Activated naive CD8-positive, alpha-beta T cell treated with anti-CD3 and anti-CD28 coated beads, Interleukin-2, amount 50 U/mL, for 24 hours (primary cell): ENCODE data around the gene SRPRB.

Source experiments
- ATAC-seq: fragments of 150-1000 bp; cut with Tn5 transposase; one replicate; pipeline ENCODE4 v1.10.0; 2021
- DNase-seq: peaks from one replicate; pipeline ENCODE4 v3.0.0; 2021
- H3K27ac Mint-ChIP-seq: one replicate; pipeline ENCODE4 v1.8.0; 2021; ENCODE audit warnings: mild to moderate bottlenecking, mixed read lengths
- H3K27me3 Mint-ChIP-seq: one replicate; pipeline ENCODE4 v1.8.0; 2021; ENCODE audit warnings: mixed read lengths
- H3K36me3 Mint-ChIP-seq: one replicate; pipeline ENCODE4 v1.8.0; 2021; ENCODE audit warnings: low read depth, mixed read lengths
- H3K4me1 Mint-ChIP-seq: one replicate; pipeline ENCODE4 v1.8.0; 2021; ENCODE audit warnings: mixed read lengths
- H3K4me3 Mint-ChIP-seq: one replicate; pipeline ENCODE4 v1.8.0; 2021; ENCODE audit warnings: mild to moderate bottlenecking, moderate library complexity, mixed read lengths
- H3K9me3 Mint-ChIP-seq: one replicate; pipeline ENCODE4 v1.8.0; 2021; ENCODE audit warnings: mixed read lengths

The SRPRB gene, protein sequence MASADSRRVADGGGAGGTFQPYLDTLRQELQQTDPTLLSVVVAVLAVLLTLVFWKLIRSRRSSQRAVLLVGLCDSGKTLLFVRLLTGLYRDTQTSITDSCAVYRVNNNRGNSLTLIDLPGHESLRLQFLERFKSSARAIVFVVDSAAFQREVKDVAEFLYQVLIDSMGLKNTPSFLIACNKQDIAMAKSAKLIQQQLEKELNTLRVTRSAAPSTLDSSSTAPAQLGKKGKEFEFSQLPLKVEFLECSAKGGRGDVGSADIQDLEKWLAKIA

DNA sequence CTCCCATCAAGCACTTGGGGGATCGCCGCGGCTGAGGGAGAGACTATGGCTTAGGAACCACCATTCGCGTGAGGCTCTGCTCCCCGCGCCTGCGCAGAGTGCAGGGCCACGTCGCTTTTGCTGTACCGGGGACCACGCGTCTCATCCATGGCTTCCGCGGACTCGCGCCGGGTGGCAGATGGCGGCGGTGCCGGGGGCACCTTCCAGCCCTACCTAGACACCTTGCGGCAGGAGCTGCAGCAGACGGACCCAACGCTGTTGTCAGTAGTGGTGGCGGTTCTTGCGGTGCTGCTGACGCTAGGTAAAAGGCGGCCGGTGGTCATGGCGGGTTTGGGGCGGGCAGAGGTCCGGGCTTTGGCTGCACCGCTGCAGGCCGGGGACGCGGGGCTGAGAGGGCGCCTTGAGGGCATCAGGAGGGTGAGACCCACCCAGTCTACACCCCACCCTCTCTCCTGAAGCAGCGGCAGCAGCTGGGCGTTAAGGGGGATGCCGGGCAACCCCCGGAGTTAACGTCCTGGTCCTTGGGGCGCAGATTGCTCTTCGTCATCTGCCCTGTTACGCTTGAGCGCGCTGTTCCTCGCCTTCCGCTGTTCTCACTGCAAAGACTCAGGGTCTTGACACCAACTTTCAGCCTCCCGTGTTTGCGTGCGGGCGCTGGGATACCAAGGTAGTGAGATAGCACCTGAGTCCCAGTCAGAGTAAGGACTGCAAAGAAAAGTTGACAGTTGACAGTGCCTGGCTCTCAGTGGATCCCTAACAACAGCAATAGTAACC is at the start of gene SRPRB:
Gene SRPRB (plus strand): TSS at position 114 of the 774 bp plus-strand sequence. CDS start 34 bp downstream, at position 148.
- Mint-ChIP-seq H3K27ac (peak within 1 kb of the TSS; percentile 100), H3K4me1 (peaks cover 37% of the 10 kb centered on the region), H3K4me3 (peak within 1 kb of the TSS; percentile 95), H3K9me3 (no peaks in the 10 kb centered on the region), H3K36me3 (peaks cover 35% of the 10 kb centered on the region), H3K27me3 (no peaks in the 10 kb centered on the region)
- ATAC-seq (peak; percentile 99), DNase-seq (peak; percentile 93)

DNA sequence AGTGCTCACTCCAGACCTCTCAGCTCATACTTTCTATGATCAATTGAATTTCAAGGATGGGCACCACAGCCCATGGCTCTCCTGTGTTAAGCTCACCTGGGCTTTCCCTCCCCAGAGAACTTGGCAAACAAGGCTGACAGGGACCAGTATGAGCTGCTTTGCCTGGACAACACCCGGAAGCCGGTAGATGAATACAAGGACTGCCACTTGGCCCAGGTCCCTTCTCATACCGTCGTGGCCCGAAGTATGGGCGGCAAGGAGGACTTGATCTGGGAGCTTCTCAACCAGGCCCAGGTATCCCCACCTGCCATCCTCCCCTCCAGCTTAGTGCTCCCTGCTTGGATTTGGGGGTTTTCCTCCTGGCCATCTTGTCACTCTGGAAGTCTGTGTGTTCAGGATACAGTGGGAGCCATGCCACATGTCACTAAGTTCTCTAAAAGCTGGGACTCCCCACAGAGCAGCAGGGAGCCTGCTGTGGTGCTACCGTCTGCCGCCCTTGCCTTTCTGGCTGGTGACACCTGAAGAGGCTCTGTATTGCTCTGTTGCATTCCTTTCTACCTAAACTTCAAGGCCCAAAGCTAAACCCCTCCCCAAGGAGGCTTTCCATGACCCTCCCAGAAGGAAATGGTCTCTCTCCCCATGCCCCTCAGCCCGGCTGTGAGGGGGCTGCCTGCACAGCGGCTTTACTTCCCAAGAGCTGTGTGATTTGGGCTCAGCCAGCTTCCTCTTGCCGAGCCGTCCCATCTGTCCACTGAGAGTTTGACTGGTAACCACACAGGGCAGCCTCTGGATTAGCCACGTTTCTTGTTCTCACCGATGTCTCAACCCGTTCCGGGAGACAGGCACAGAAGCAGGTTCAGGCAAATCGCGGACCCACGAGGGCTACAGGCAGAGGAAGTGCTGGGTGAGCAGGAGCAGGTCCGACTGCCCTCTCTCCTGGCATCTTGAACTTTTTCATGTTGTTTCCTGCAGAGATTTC is 48.6 kb upstream of the SRPRB start:
- H3K4me1 Mint-ChIP-seq, result no peaks in the 10 kb centered on the region
- DNase-seq, result no peak
- no peak overlapping the region for H3K27ac Mint-ChIP-seq
- H3K9me3 Mint-ChIP-seq, result no peaks in the 10 kb centered on the region
- ATAC-seq, result no peak
- H3K4me3 Mint-ChIP-seq, result no peak overlapping the region
- H3K36me3 Mint-ChIP-seq, result no peaks in the 10 kb centered on the region
- H3K27me3 Mint-ChIP-seq, result no peaks in the 10 kb centered on the region

DNA sequence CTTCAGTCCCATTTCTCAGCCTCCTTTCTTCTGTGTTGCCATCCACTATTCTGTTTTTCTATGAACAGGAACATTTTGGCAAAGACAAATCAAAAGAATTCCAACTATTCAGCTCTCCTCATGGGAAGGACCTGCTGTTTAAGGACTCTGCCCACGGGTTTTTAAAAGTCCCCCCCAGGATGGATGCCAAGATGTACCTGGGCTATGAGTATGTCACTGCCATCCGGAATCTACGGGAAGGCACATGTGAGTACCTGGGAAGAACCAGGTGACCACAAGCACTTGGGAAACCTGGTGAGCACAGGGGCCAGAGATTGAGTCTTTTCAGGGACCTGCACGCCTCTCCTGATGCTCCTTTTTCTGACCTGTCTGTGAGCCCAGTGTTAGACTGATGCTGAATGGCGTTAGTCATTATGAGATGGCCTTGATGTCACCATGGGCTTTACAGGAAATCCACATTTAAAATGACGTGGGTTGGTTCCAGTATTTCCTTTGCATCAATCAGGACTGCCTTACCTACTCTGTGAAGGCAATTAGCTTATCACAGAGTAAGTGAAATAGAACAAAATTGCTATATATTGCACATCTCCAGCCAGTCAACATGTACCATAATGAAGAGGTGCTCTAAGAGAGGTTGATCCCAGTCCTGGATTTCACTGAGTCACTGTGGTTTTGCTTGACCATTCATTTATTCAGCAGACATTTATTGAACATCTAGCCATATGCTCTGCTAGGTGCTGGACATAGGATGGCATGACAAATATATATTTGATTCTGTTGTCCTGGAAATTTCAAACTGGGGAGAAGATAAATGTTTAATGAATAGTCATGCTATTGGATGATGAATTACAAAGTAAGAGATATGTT is 47.7 kb upstream of the SRPRB start:
- Mint-ChIP-seq H3K4me1 (no peaks in the 10 kb centered on the region), H3K4me3 (no peak overlapping the region)

DNA sequence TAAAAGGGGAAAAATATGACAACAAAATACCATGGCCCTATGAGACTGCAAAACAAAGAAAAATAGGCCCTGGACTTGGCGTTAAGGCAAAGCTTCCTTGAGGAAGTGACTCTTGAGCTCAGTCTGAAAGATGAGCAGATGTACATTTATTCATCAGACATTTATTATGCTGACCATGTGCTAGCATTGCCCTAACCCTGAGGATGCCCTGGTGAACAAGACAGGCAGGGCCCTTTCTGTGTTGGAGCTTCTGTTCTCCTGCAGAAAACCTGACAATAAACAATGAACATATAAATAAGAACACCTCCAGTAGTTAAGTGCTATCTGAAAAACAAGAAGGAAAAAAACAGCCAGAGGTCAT is 47.1 kb upstream of the SRPRB start:
- ATAC-seq, result no peak
- DNase-seq, result no peak
- H3K27ac Mint-ChIP-seq, result no peak overlapping the region
- H3K27me3 Mint-ChIP-seq, result no peaks in the 10 kb centered on the region
- H3K36me3 Mint-ChIP-seq, result no peaks in the 10 kb centered on the region
- no peak overlapping the region for H3K4me3 Mint-ChIP-seq
- no peaks in the 10 kb centered on the region for H3K4me1 Mint-ChIP-seq
- no peaks in the 10 kb centered on the region for H3K9me3 Mint-ChIP-seq

More for the DNA sequence above, 47.7 kb upstream of the SRPRB start:
- DNase-seq (no peak), ATAC-seq (no peak)
- no peaks in the 10 kb centered on the region for H3K9me3 Mint-ChIP-seq
- H3K36me3 Mint-ChIP-seq, result no peaks in the 10 kb centered on the region
- H3K27me3 Mint-ChIP-seq, result no peaks in the 10 kb centered on the region
- no peak overlapping the region for H3K27ac Mint-ChIP-seq

DNA sequence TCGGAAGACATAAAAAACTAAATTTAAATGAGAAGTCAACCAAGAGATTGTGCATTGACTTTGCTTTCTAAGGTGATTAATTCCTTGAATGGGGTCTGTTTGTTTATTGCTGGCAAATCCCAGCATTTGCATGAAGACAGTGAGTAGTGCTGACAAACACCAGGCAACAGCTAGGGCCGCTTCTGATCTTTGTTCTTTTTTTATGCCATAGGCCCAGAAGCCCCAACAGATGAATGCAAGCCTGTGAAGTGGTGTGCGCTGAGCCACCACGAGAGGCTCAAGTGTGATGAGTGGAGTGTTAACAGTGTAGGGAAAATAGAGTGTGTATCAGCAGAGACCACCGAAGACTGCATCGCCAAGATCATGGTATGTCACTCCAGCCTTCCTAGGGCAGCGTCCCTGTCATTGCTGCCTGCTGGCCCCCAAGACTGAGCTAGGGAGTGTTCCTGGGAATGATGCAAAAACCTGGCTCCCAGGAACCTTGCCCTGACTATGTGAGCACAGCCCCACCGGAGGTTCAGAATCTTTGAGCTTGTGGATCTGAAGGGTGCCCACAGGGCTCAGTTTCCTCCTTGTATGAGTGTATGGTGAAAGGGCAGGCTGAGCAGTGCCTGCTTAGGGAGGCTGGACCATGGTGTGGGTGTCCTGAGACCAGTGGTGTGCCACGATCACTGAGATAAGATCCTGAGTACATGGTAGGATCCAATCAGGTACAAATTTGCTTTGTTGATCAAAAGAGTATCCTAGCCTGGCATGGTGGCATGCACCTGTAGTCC is 46.5 kb upstream of the SRPRB start:
- Mint-ChIP-seq H3K27ac (no peak overlapping the region), H3K36me3 (no peaks in the 10 kb centered on the region), H3K4me1 (no peaks in the 10 kb centered on the region), H3K9me3 (no peaks in the 10 kb centered on the region), H3K27me3 (no peaks in the 10 kb centered on the region), H3K4me3 (no peak overlapping the region)
- DNase-seq (no peak), ATAC-seq (no peak)

DNA sequence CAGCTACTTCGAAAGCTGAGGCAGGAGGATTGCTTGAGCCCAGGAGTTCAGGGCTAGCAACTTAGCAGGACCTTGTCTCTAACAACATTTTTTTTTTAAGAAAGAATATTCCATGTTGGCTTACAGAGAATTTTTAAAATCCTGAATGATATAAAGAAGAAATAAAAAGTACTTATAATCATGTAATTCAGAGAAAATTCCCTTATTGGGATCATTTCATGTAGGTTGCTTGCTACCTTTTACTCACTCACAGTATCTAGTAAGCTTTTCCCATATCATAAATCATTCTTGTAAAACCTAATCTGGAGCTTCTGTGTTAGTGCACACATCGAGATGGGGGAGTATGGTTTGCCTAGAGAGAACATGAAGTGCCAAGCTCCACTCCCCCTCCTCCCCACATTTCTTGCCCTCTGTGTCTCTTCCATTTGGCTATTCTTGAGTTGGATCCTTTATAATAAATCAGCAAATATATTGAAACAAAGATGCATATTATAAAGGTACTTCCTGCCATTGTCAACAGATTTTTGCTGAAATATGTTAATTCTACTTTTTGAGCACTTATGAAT is 45.8 kb upstream of the SRPRB start:
- no peaks in the 10 kb centered on the region for H3K27me3 Mint-ChIP-seq
- H3K9me3 Mint-ChIP-seq, result no peaks in the 10 kb centered on the region
- no peaks in the 10 kb centered on the region for H3K4me1 Mint-ChIP-seq

DNA sequence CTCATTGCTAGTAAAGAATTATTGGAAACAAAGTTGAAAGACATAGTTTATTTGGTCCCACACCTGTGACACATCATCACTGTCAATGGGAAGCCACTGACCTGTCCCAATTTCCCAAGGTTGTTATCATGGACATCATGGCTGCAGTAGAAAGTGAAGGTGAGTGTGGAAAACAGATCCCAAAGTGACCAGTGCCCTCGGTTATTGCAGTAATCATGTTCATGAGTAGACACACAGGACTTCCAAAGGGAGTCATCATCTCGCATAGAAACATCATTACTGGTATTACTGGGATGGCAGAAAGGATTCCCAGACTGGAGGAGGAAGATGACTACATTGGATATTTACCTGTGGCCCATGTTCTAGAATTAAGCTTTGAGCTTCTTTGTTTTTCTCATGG is 44.7 kb upstream of the SRPRB start:
- Mint-ChIP-seq H3K36me3 (no peaks in the 10 kb centered on the region), H3K27me3 (no peaks in the 10 kb centered on the region)

More for the DNA sequence above, 45.8 kb upstream of the SRPRB start:
- ATAC-seq (no peak), DNase-seq (no peak)
- Mint-ChIP-seq H3K36me3 (no peaks in the 10 kb centered on the region), H3K27ac (no peak overlapping the region), H3K4me3 (no peak overlapping the region)

DNA sequence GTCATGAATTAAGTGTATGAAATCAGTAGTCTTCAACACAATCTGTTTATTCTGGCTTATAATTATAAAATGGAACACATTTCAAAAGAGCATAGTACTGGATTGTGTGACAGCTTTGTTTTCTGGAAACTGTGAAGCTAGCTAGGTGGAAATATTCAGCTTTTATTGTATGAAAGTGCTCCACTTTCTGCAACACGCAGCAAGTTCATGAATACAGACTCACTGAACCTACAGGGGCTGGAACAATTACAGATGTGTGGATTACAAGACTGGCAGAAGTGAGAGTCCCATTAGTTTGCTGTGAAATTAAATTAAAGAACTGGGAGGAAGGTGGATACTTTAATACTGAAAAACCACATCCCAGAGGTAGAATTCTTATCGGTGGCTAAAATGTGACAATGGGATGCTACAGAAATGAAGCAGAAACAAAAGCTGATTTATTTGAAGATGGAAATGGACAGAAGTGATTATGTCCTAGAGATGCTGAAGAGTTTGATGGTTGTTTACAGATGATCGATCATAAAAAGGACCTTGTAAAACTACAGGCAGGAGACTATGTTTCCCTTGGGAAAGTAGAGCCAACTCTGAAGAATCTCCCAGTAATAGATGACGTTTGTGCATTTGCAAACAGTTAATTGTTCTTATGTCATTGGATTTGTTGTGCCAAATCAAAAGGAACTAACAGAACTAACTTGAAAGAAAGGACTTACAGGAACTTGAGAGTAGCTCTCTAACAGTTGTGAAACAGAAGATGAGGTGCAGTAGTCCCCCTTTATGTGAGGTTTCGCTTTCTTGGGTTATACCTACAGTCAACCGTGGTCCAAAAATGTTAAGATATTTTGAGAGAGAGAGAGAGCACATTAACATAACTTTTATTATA is 43.8 kb upstream of the SRPRB start:
- Mint-ChIP-seq H3K4me3 (no peak overlapping the region), H3K9me3 (no peaks in the 10 kb centered on the region), H3K27ac (no peak overlapping the region), H3K27me3 (no peaks in the 10 kb centered on the region), H3K36me3 (no peaks in the 10 kb centered on the region), H3K4me1 (no peaks in the 10 kb centered on the region)
- no peak for ATAC-seq
- no peak for DNase-seq

More for the DNA sequence above, 44.7 kb upstream of the SRPRB start:
- ATAC-seq, result no peak
- Mint-ChIP-seq H3K27ac (no peak overlapping the region), H3K4me1 (no peaks in the 10 kb centered on the region), H3K9me3 (no peaks in the 10 kb centered on the region), H3K4me3 (no peak overlapping the region)
- DNase-seq, result no peak

DNA sequence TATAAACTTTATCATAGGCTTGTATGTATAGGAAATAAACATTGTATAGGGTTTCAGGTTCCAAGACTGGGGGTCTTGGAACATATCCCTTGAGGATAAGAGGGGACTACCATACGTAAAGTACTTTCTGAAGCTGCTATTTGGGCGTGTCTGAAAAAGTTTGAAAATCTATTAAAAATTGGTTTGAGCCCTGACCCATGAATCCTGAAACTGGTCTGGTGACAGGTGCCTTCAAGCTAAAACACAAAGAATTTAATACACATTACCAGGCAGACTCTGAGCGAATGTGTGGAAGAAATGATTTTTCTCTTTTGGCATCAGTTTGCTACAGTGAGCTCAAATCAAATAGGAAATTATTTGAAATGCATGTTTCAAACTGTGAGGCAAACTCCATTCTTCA is 43.1 kb upstream of the SRPRB start:
- H3K27ac Mint-ChIP-seq, result no peak overlapping the region
- H3K4me3 Mint-ChIP-seq, result no peak overlapping the region
- H3K36me3 Mint-ChIP-seq, result no peaks in the 10 kb centered on the region
- H3K27me3 Mint-ChIP-seq, result no peaks in the 10 kb centered on the region
- no peak for DNase-seq
- ATAC-seq, result no peak
- H3K9me3 Mint-ChIP-seq, result no peaks in the 10 kb centered on the region
- no peaks in the 10 kb centered on the region for H3K4me1 Mint-ChIP-seq

DNA sequence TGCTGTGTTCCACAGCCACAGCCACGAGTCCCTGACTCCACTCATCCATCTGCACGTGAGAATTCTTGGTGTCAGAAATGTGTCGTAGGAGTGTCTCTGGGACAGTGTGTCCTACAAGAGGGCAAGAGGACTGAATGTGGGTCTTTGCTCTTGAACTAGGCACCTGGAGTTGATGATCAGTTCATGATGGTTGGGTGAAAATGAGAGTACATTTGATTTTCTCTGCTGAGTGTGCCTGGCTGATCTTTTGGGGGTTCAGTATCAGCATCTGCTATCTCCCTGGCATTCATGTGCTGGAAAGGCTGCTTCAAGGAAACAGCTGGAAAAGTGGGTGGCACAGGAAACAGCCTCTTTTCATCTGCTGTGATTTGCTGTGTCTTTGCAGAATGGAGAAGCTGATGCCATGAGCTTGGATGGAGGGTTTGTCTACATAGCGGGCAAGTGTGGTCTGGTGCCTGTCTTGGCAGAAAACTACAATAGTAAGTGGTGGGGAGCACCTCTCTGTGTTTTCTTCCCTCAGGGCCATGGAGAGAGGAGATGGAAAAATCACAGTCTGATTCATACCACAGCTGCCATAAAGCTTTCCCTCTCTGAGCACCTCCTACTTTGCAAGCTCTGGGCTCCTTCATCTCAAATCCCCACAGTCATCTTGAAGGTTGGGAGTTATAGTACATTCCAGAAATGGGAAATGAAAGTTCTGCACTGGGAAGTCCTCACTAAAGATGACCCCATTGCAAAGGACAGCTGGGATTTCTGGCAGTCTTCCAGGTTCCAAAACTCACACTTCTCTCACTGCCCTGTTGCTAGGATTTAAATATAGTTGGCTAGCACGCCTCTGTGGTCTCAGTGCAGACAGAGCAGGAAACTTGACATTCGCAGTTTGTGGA is 41.6 kb upstream of the SRPRB start:
- Mint-ChIP-seq H3K27ac (no peak overlapping the region), H3K9me3 (no peaks in the 10 kb centered on the region), H3K36me3 (no peaks in the 10 kb centered on the region), H3K4me1 (no peaks in the 10 kb centered on the region), H3K27me3 (no peaks in the 10 kb centered on the region), H3K4me3 (no peak overlapping the region)
- DNase-seq (no peak), ATAC-seq (no peak)

DNA sequence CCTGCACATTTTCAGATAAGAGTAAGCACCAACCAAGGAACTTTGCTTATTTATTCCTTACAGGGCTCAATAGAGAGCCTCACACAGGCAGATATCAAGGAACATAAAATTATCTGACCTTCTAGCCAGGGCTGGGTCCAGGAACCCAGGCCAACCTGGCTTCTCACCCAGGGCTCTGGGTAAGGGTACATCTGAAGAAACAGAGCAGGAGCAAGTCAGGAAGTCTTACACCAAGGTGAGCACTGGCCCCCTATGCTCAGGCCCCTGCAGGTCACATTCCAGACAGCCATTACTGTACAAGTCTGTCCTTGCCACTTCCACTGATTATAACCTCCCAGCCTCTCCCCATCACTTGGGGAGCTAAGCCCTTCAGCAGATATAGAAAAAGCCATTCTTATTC is 40.4 kb upstream of the SRPRB start:
- Mint-ChIP-seq H3K27me3 (no peaks in the 10 kb centered on the region), H3K4me3 (no peak overlapping the region), H3K36me3 (no peaks in the 10 kb centered on the region), H3K4me1 (no peaks in the 10 kb centered on the region), H3K9me3 (no peaks in the 10 kb centered on the region), H3K27ac (no peak overlapping the region)
- no peak for ATAC-seq
- DNase-seq, result no peak

DNA sequence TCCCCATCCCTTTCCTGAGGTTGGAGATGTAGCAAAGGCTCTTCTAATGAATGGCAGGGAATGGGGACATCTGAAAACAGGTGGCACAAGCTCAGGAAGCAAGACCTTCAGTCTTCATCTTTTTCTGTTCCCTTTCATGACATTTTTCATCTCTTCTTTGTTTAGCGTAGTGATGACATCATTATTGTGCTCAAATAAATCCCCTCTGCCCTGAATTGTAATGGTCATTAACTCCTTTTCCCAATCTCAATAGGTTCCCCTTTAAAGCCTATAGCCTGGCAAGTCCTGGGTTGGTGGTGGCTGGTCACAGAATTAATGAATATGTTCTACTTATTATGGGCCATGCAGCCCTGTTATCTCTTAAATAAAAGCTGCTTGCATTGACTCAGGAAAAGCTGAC is 38.0 kb upstream of the SRPRB start:
- Mint-ChIP-seq H3K4me3 (no peak overlapping the region), H3K4me1 (no peaks in the 10 kb centered on the region)

More for the DNA sequence above, 38.0 kb upstream of the SRPRB start:
- Mint-ChIP-seq H3K36me3 (no peaks in the 10 kb centered on the region), H3K27me3 (no peaks in the 10 kb centered on the region), H3K9me3 (no peaks in the 10 kb centered on the region), H3K27ac (no peak overlapping the region)
- DNase-seq (no peak), ATAC-seq (no peak)
